Ishikawa (cell line): Measurements from ENCODE around the gene LDLRAD2.
A peak's percentile ranks its signal among the peaks of the same experiment; 100 is the strongest.

Experiments used
- CEBPB ChIP-seq: IDR thresholded peaks from 2 replicates; pipeline ENCODE4 v1.6.1; 2012
- CREB1 ChIP-seq: IDR thresholded peaks from 2 replicates; pipeline ENCODE4 v1.6.1; 2012; ENCODE audit warnings: low read depth
- EGR1 ChIP-seq: IDR thresholded peaks from 2 replicates; pipeline ENCODE4 v1.6.1; 2012
- EP300 ChIP-seq: IDR thresholded peaks from 2 replicates; pipeline ENCODE4 v1.6.1; 2012; ENCODE audit warnings: borderline replicate concordance
- FOXM1 ChIP-seq: IDR thresholded peaks from 2 replicates; pipeline ENCODE4 v1.6.1; 2012; ENCODE audit warnings: low read depth, borderline replicate concordance
- NFIC ChIP-seq: IDR thresholded peaks from 2 replicates; pipeline ENCODE4 v1.6.1; 2012
- RAD21 ChIP-seq: IDR thresholded peaks from 2 replicates; pipeline ENCODE4 v1.6.1; 2012; ENCODE audit warnings: low read depth
- TAF1 ChIP-seq: IDR thresholded peaks from 2 replicates; pipeline ENCODE4 v1.6.1; 2012; ENCODE audit warnings: low read depth, mild to moderate bottlenecking
- TCF12 ChIP-seq: IDR thresholded peaks from 2 replicates; pipeline ENCODE4 v1.6.1; 2012; ENCODE audit warnings: low read depth
- TEAD4 ChIP-seq: IDR thresholded peaks from 2 replicates; pipeline ENCODE4 v1.6.1; 2012
- YY1 ChIP-seq: IDR thresholded peaks from 2 replicates; pipeline ENCODE4 v1.6.1; 2012; ENCODE audit warnings: low read depth
- ZBTB7A ChIP-seq: IDR thresholded peaks from 2 replicates; pipeline ENCODE4 v1.6.1; 2012; ENCODE audit warnings: low read depth
- TF ChIP-seq, protein P1 (sequence below): IDR thresholded peaks from 2 replicates; pipeline ENCODE4 v1.6.1; 2012; ENCODE audit warnings: low read depth, mild to moderate bottlenecking
- TF ChIP-seq, protein P2 (sequence below): IDR thresholded peaks from 2 replicates; pipeline ENCODE4 v1.6.1; 2012
- TF ChIP-seq, protein P3 (sequence below): IDR thresholded peaks from 2 replicates; pipeline ENCODE4 v1.6.1; 2012

LDLRAD2 gene

DNA sequence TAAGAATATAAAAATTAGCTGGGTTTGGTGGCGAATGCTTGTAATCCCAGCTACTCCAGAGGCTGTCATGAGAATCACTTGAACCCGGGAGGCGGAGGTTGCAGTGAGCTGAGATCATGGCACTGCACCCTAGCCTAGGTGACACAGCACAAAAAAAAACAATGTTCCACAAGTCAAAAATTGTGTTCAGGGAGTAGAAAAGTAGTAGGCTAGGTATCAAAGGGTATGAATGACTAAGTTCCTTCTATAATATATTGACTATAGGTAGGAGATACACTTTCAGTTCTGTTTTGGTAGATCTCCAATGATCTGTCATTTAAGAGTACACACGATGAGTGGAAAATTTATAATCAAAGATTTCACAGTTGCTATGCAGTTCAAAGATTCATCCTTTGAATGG lies 45.9 kb upstream of the LDLRAD2 start:
- no peak for TF ChIP-seq FOXM1
- no peak for TF ChIP-seq CREB1
- TF ChIP-seq ZBTB7A = no peak
- TF ChIP-seq CEBPB = no peak
- TF ChIP-seq TCF12 = no peak
- TF ChIP-seq, protein P1, sequence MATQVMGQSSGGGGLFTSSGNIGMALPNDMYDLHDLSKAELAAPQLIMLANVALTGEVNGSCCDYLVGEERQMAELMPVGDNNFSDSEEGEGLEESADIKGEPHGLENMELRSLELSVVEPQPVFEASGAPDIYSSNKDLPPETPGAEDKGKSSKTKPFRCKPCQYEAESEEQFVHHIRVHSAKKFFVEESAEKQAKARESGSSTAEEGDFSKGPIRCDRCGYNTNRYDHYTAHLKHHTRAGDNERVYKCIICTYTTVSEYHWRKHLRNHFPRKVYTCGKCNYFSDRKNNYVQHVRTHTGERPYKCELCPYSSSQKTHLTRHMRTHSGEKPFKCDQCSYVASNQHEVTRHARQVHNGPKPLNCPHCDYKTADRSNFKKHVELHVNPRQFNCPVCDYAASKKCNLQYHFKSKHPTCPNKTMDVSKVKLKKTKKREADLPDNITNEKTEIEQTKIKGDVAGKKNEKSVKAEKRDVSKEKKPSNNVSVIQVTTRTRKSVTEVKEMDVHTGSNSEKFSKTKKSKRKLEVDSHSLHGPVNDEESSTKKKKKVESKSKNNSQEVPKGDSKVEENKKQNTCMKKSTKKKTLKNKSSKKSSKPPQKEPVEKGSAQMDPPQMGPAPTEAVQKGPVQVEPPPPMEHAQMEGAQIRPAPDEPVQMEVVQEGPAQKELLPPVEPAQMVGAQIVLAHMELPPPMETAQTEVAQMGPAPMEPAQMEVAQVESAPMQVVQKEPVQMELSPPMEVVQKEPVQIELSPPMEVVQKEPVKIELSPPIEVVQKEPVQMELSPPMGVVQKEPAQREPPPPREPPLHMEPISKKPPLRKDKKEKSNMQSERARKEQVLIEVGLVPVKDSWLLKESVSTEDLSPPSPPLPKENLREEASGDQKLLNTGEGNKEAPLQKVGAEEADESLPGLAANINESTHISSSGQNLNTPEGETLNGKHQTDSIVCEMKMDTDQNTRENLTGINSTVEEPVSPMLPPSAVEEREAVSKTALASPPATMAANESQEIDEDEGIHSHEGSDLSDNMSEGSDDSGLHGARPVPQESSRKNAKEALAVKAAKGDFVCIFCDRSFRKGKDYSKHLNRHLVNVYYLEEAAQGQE = no peak
- no peak for TF ChIP-seq EP300
- TF ChIP-seq EGR1 = no peak
- TF ChIP-seq RAD21 = no peak
- no peak for TF ChIP-seq TEAD4
- no peak for TF ChIP-seq NFIC

DNA sequence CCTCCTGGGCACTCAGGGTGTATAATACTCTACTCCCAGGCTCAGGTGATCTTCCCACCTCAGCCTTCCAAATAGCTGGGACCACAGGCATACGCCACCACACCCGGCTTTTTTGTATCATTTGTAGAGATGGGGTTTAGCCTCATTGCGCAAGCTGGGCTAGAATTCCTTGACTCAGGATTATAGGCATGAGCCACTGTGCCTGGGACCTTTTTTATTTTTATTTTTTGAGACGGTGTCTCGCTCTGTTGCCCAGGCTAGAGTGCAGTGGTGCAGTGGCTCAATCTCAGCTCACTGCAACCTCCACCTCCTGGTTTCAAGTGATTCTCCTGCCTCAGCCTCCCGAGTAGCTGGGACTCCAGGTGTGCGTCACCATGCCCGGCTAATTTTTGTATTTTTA lies 45.0 kb upstream of the LDLRAD2 start:
- TF ChIP-seq CEBPB = peak; percentile 77

DNA sequence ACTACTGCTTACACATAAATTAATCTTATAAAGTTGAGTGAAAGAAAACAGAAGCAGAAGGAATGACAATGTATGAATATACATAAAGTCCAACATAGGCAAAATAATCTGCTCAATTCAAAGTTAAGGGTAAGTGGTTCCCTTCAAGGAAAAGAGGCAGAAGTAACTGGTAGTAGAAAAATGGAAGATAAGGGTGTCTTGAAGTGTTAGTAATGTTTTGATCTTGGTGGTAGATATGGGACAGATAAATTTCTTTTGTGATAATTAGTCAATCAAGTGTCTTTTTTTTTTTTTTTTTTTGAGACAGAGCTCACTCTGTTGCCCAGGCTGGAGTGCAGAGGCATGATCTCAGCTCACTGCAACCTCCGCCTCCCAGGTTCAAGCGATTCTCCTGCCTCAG lies 41.9 kb upstream of the LDLRAD2 start:
- TF ChIP-seq FOXM1 (no peak), CEBPB (no peak), YY1 (no peak), TCF12 (no peak), RAD21 (no peak)
- TF ChIP-seq, protein P1 = no peak
- TF ChIP-seq, protein P2, sequence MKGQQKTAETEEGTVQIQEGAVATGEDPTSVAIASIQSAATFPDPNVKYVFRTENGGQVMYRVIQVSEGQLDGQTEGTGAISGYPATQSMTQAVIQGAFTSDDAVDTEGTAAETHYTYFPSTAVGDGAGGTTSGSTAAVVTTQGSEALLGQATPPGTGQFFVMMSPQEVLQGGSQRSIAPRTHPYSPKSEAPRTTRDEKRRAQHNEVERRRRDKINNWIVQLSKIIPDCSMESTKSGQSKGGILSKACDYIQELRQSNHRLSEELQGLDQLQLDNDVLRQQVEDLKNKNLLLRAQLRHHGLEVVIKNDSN = no peak

DNA sequence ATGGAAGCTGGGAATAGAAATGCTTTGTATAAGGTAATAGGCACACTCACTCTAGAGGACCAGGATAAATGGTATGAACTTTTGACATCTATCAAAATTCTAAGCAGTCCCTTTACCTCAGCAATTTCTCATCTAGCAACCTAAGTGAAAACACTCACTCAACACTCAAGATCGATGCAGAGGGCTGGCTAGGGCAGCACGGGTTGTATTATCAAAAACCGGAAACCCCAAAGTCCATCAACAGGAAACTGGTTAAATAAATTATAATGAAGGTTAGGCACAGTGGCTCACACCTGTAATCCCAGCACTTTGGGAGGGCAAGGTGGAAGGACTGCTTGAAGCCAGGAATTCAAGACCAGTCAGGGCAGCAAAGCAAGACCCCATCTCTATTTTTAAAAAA lies 38.5 kb upstream of the LDLRAD2 start:
- TF ChIP-seq ZBTB7A (no peak), YY1 (no peak), CREB1 (no peak)

DNA sequence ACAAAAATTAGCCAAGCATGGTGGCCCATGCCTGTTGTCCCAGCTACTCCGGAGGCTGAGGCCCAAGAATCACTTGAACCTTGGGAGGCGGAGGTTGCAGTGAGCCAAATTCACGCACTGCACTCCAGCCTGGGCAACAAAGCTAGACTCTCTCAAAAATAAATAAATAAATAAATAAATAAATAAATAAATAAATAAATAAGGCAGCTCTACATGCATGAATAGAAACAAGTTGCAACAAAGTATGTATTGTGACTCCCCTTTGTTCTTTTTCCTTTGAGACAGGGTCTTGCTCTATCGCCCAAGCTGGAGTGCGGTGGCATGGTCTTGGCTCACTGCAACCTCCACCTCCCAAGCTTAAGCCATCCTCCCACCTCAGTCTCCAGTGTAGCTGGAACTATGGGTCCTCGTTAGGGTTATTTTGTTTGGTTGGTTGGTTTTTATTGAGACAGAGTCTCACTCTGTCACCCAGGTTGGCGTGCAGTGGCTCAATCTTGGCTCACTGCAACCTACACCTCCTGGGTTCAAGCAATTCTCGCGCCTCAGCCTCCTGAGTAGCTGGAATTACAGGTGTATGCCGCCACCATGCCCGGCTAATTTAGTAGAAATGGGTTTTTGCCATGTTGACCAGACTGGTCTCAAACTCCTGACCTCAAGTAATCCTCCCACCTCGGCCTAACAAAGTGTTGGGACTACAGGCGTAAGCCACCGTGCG lies 37.1 kb upstream of the LDLRAD2 start:
- TF ChIP-seq CEBPB = no peak
- TF ChIP-seq ZBTB7A = no peak
- no peak for TF ChIP-seq RAD21
- no peak for TF ChIP-seq TCF12
- no peak for TF ChIP-seq FOXM1
- TF ChIP-seq EGR1 = no peak

DNA sequence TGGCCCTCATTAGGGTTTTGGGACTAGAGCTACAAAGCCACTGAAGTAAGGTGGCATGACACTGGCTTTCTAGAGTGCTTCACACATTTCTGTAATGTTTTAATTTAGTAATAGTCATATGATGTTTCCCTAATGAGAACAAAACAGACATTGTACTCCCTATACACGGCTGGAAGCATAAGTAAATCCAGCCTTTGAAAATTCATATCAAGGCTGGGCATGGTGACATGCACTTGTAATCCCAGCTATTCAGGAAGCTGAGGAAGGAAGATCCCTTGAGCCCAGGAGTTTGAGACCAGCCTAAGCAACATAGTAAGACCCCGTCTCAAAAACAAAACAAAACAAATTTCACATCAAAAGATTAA lies 36.5 kb upstream of the LDLRAD2 start:
- TF ChIP-seq, protein P2 = no peak
- TF ChIP-seq ZBTB7A (no peak), CREB1 (no peak), TAF1 (no peak), EGR1 (no peak), CEBPB (no peak), FOXM1 (no peak), EP300 (no peak), RAD21 (no peak), YY1 (no peak), TCF12 (no peak), TEAD4 (no peak), NFIC (no peak)
- TF ChIP-seq, protein P3, sequence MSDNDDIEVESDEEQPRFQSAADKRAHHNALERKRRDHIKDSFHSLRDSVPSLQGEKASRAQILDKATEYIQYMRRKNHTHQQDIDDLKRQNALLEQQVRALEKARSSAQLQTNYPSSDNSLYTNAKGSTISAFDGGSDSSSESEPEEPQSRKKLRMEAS = no peak
- TF ChIP-seq, protein P1 = no peak
